Right lobe of liver (tissue), 6 donors: ENCODE measurements around the gene SDHD. TPM values are rescaled to one million over a fixed set of nuclear protein-coding genes. Genes with fewer than 3 reads are reported as not detected.

Experiments used
- ATAC-seq, 4 donors: fragments of 200-7000 bp; cut with Tn5 transposase; one replicate each; pipeline ENCODE4 v1.9.1; 2020; ENCODE audit warnings: mild to moderate bottlenecking in 4 of 4, moderate library complexity in 4 of 4
- DNase-seq, 3 donors: peaks; one replicate each; pipeline ENCODE4 v3.0.0-alpha.2; 2020
- H3K27ac ChIP-seq, 3 donors: fragments of 200-600 bp; one replicate each; pipeline ENCODE4 v1.8.0; 2022
- H3K27me3 ChIP-seq, 2 donors: fragments of 200-600 bp; one replicate each; pipeline ENCODE4 v1.8.0; 2022
- H3K36me3 ChIP-seq, 4 donors: fragments of 200-600 bp; sonication (generic) in 1 of 4; one replicate each; pipeline versions ENCODE4 v1.5.1 to v1.8.0; 2017 to 2022; ENCODE audit warnings: control low read depth in 1 of 4
- H3K4me1 ChIP-seq, 4 donors: fragments of 200-600 bp; sonication (generic) in 1 of 4; one replicate each; pipeline versions ENCODE4 v1.5.1 to v1.8.0; 2017 to 2022; ENCODE audit warnings: control low read depth in 1 of 4
- H3K4me3 ChIP-seq, 3 donors: fragments of 200-600 bp; one replicate each; pipeline ENCODE4 v1.8.0; 2022
- H3K9me3 ChIP-seq, 4 donors: fragments of 200-600 bp; sonication (generic) in 1 of 4; one replicate each; pipeline versions ENCODE4 v1.5.1 to v1.8.0; 2017 to 2022; ENCODE audit warnings: control low read depth in 1 of 4
- CTCF ChIP-seq, 4 donors: fragments of 200-600 bp in 3 of 4; fragments of 450-650 bp in 1 of 4; IDR thresholded peaks; one replicate each; pipeline versions ENCODE4 v1.5.1 to v1.8.0; 2016 to 2022; ENCODE audit warnings: antibody characterized with exemption in 4 of 4, mild to moderate bottlenecking in 2 of 4
- POLR2A ChIP-seq: fragments of 450-650 bp; IDR thresholded peaks from one replicate; pipeline ENCODE4 v1.6.1; 2017; ENCODE audit warnings: antibody characterized with exemption, mild to moderate bottlenecking
- WGBS: methylation state at CpG from one replicate; pipeline ENCODE4 v1.1.6; 2018; ENCODE audit warnings: low coverage, low lambda C conversion rate; ENCODE audit not compliant: insufficient coverage; ENCODE audit errors: missing lambda C conversion rate; 5-methylcytosine and 5-hydroxymethylcytosine counted together
- intact Hi-C, 2 donors: fragments of 100-400 bp; cut with DNase I; formaldehyde crosslinking; loops; one replicate each; pipeline versions ENCODE4 v1.11.2 to v1.14.1; 2022
- total RNA-seq, 6 experiments: library from RNA; depleted of rRNA in 2 of 6; stranded (reverse); fragments of >200 nt in 2 of 6; fragmentation: NEBNext Ultra II Directional in 3 of 6; extraction: Animal tissue kit (Norgen Biotek cat#: 25700) in 3 of 6; gene quantifications; one replicate each; pipeline versions ENCODE4 v1.1.0 to v1.2.4, GENCODE V29; 2016 to 2023
- donor health status: DM: no; HTN: yes; CAD: no.
- donor health status: DM: no; HTN: no; CAD: no.
- donor health status: DM: no; HTN: no; CAD: no.
- donor health status: DM: no; HTN: yes; CAD: no.
- donor health status: DM: no; HTN: yes; CAD: no.

SDHD gene
- total RNA-seq, 6 experiments from 2014 or later: 114 to 191 (median 130) TPM

- Histone ChIP-seq H3K9me3 (no peaks in the 10 kb centered on the region), H3K27me3 (no peaks in the 10 kb centered on the region), H3K27ac (no peak overlapping the region), H3K36me3 (no peaks in the 10 kb centered on the region), H3K4me1 (no peaks in the 10 kb centered on the region), H3K4me3 (no peak overlapping the region)
- no peak for DNase-seq
- TF ChIP-seq CTCF (IDR thresholded peaks at IDR 0.05) (no peak), POLR2A (no peak)
- ATAC-seq: no peak
- intact Hi-C loops: no loop called here
- 89% methylated on average over 4 of the region's 5 CpGs for WGBS
These were observed 35.4 kb downstream of the SDHD start for GRCh38 chr11:112121981-112122615.

GRCh38 chr11:112123129-112123528, 36.5 kb downstream of the SDHD start:
- DNase-seq (no peak), ATAC-seq (no peak)
- H3K4me1 ChIP-seq: no peaks in the 10 kb centered on the region
- H3K4me3 ChIP-seq: no peak overlapping the region
- H3K27ac ChIP-seq: no peak overlapping the region
- whole genome bisulfite sequencing: 91% methylated on average over 4 of the region's 4 CpGs
- TF ChIP-seq POLR2A (no peak), CTCF (IDR thresholded peaks at IDR 0.05) (no peak)
- H3K36me3 ChIP-seq: no peaks in the 10 kb centered on the region
- H3K9me3 ChIP-seq: no peaks in the 10 kb centered on the region
- intact Hi-C loops: no loop called here
- H3K27me3 ChIP-seq: no peaks in the 10 kb centered on the region

GRCh38 chr11:112127056-112127455, 40.4 kb downstream of the SDHD start:
- no peak for TF ChIP-seq POLR2A
- no peak for TF ChIP-seq CTCF (IDR thresholded peaks at IDR 0.05)
- intact Hi-C loops: no loop called here

GRCh38 chr11:112128483-112129121, 41.9 kb downstream of the SDHD start:
- intact Hi-C loops: no loop called here
- 75% methylated on average over 1 of the region's 3 CpGs for whole genome bisulfite sequencing
- no peaks in the 10 kb centered on the region for H3K27me3 ChIP-seq
- H3K9me3 ChIP-seq: no peaks in the 10 kb centered on the region
- peaks cover 0 to 6% (median 0%) of the 10 kb centered on the region in 4 donors for H3K4me1 ChIP-seq
- DNase-seq (peak in 1 of 3 donors; percentile 75), ATAC-seq (peak; percentile 27 to 75 (median 62))
- no peaks in the 10 kb centered on the region for H3K36me3 ChIP-seq
- TF ChIP-seq CTCF (IDR thresholded peaks at IDR 0.05) (no peak), POLR2A (no peak)
- no peak overlapping the region for H3K4me3 ChIP-seq
- no peak overlapping the region for H3K27ac ChIP-seq

More at GRCh38 chr11:112127056-112127455, 40.4 kb downstream of the SDHD start:
- no peak for ATAC-seq
- Histone ChIP-seq H3K4me3 (no peak overlapping the region), H3K36me3 (no peaks in the 10 kb centered on the region), H3K4me1 (peaks cover 0 to 6% (median 0%) of the 10 kb centered on the region in 4 donors), H3K9me3 (no peaks in the 10 kb centered on the region), H3K27me3 (no peaks in the 10 kb centered on the region), H3K27ac (no peak overlapping the region)
- DNase-seq: no peak
- WGBS: 94% methylated on average over 2 of the region's 2 CpGs
